ENCODE results near the gene C4BPA.

The C4BPA gene

DNA sequence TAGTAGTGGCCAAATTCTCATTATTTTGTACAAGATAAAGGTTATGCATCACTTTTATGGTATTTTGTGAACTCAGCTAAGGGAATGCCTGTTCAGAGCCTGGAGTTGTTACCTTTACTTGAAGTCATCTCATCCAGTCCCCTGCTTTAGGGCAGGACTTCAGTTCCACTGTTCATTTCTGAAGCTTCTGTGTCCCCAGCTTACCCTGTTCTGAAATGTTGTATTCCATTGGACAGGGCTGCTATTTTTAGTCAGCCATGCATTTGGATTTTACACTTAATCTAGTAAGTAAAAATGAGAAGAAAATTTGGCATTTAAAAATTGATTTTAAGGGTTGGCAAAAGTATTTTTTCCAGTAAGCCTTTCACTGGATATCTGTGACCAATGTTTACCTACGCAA, 27.0 kb upstream of the C4BPA start:
- in situ Hi-C loops (cut with MboI; ENCODE audit: low sequenced_read_pairs): no loop called here

DNA sequence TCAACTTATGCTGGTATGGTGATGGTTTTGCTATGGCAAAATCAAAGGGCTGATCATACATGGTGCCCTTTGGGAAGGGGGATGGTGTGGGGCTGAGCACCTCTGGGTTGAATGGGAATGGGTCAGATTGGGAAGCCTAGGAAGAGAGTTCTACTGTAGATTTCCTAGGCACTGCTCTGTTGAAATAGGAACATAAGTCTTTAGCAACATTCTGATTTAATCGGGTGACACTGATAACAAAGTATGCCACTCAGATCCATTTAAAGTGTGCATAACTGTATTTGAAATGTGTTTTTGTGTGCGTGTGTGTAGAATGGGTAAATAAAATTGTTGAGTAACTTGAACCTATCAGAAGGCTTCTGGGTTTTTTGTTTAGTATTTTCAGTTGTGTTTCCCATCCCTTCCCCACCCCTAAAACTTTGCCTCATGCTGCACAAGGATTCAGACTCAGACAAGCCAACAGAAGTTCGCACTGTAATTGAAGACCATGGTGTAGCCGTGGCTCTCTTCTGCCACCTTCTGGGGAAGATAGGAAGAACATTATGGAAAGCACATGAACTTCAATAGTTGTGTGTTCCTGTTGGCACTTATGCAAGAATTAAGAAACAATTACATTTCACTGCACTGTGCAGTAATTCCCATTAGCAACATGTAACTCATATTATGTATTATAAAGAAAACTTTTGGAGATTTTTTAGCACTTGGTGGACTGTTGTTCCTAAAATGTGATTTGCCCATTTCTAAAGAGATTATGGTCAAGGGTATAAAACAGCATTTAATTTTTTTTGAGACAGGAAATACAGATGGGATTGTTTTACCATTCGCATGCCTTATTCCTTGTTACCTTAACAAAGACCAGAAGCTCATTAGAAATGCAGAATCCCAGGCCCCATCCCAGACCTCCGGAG, 26.3 kb upstream of the C4BPA start:
- in situ Hi-C loops (cut with MboI; ENCODE audit: low sequenced_read_pairs): no loop called here

GRCh38 chr1:207078578-207079132, 25.4 kb upstream of the C4BPA start:
- in situ Hi-C loops (cut with MboI; ENCODE audit: low sequenced_read_pairs): no loop called here

DNA sequence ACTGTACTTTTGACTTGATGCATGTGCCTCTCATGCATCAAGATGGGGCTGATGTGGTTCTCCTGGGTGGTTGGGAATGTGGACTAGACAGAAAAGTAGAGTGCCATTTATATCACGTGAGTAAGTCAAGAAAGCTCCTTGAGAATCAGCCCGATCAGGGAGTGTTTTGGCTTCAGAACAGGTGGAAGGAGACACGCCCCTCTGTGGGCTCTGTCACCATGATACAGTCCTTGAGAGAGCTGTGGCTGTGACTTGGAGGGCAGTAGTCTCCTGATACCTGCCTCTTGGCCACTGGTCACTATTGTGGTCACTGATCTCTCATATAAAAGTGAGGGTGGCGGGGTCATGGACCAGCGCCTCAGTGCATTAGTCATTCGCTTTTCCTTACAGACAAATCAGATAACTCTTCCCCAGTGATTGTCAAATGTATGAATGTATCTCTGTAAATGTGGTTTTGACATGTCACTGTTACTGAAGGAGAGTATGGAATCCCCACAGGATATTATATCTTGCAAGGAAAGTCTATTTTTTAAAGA, 24.3 kb upstream of the C4BPA start:
- in situ Hi-C loops (cut with MboI; ENCODE audit: low sequenced_read_pairs): no loop called here

GRCh38 chr1:207081088-207081487, 22.9 kb upstream of the C4BPA start:
- in situ Hi-C loops (cut with MboI; ENCODE audit: low sequenced_read_pairs): no loop called here

DNA sequence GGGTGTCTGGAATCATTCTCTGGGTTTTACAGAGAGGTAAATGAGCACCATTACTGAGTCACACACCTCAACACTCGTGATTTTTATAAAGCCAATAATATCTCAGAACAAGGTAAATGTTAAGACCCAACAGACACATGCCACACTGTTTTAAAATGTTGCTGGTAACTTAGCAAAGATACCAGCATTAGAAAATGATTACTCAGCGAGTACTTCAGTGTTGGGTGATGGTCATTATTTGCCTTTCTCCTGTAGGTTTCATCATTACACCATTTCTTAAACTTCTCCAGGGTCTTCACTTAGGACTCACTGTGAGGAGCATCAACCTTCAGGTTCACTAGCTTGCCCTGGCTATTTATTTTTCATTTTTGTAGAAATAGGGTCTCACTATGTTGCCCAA, 22.2 kb upstream of the C4BPA start:
- in situ Hi-C loops (cut with MboI; ENCODE audit: low sequenced_read_pairs): no loop called here

- in situ Hi-C loops (cut with MboI; ENCODE audit: low sequenced_read_pairs): no loop called here
Observed at GRCh38 chr1:207084232-207084631, 19.8 kb upstream of the C4BPA start.

GRCh38 chr1:207084701-207085180, 19.3 kb upstream of the C4BPA start:
- in situ Hi-C loops (cut with MboI; ENCODE audit: low sequenced_read_pairs): no loop called here

DNA sequence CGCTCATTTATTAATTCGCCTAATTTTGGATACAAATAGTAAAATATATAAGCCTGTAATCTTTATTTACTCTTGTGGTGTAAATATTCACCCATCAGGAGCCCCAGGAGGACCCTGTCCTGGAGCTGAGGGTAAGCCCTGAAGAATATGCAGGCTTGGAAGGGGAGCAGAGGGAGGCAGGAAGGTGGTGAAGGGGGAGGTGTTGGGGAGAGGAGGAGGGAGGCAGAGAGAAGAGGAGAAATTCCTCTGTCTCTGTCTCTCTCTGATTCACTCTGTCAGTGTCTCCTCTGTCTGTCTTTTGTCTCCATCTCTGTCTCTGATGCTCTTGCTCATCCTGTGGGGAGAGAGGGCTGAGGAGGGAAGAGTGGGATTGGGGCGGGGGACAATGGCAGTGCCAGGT, 18.1 kb upstream of the C4BPA start:
- in situ Hi-C loops (cut with MboI; ENCODE audit: low sequenced_read_pairs): no loop called here

DNA sequence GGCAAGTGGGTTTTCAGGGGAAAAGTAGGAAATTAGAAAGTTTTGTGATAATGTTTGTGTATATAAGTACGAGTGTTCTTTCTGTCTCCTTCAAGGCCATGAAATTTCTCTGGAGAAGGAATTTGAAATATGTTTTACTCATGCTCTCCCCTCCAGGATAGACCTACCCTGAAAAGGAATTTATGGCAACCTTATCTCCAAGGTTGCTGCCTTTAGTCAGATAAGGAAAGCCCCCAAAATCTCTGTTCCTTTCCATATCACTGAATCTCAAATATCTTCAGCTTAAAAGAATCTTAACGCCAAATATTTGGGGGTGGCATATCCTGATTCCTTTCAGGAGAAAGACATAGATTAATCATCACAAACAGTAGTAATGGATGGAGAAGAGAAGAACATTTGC, 15.9 kb upstream of the C4BPA start:
- in situ Hi-C loops (cut with MboI; ENCODE audit: low sequenced_read_pairs): no loop called here

DNA sequence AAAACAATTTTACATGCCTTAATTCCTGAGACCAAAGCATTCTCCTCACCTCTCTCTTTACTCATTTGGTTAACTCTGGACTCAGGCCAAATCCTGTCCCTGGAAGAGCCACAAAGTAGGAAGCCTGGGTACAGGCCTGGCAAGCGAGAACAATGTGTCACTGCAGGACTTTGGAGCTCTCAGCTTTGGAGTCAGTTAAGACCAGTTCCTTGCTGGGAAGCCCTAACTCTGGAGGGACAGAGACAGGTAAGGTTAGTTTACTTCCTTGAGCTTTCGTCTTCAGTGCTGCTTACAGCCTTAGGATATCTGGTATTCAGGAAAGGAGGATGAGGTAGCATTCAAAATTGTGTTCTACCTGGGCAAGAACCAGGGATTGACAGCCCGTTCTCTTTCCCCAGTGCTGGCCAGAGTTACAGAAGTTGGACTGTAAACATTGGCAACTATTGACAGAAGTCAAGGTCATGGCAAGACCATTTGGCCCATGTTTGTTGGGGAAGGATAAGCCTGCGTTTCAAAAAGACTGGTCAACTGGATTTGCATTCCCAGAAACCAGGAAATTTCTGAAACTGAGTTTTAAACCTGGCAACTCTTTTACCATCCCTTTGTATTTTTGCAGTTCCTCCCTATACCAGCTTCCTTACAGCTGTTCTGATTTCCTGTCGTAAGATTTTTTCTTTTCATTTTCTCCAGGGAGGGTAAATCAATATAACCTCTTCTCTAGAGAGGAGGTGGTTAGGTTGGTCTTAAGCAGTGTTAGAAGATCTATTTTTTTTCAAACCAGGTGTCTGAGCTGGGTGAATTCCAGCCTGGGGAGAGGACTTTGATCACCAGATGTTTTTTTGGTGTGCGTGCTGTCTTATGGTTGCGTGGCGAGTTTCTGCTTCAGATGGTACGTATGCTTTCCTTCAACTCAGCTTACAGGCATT, 15.1 kb upstream of the C4BPA start, which contains the start of gene C4BPB:
TSS of gene C4BPB (plus strand) at position 160 of the 926 bp plus-strand sequence. CDS start at position 832, 672 bp downstream.
- in situ Hi-C loops (cut with MboI; ENCODE audit: low sequenced_read_pairs): no loop called here

GRCh38 chr1:207089627-207090355, 14.2 kb upstream of the C4BPA start:
- in situ Hi-C loops (cut with MboI; ENCODE audit: low sequenced_read_pairs): no loop called here

- in situ Hi-C loops (cut with MboI; ENCODE audit: low sequenced_read_pairs): no loop called here
Observed at GRCh38 chr1:207091200-207091908, 12.7 kb upstream of the C4BPA start.

GRCh38 chr1:207093944-207094343, 10.1 kb upstream of the C4BPA start:
- in situ Hi-C loops (cut with MboI; ENCODE audit: low sequenced_read_pairs): no loop called here

DNA sequence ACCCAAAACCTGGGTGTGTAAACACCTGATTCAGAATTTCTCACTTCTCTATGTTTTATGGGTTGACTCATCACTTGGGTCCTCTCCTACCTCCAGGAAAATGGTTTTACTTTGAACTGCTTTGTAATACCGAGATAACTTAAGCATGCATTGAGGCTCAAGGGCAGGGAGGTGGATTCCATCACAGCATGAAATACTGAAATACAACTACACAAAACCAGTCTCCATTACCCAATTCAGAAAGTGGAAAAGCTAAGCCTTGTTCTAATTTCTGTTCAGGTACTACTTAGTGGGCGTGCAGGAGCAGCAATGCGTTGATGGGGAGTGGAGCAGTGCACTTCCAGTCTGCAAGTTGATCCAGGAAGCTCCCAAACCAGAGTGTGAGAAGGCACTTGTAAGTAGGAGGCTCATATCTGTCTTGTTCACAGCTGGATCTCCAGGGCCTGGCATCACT, 6.1 kb upstream of the C4BPA start:
- in situ Hi-C loops (cut with MboI; ENCODE audit: low sequenced_read_pairs): no loop called here

- in situ Hi-C loops (cut with MboI; ENCODE audit: low sequenced_read_pairs): no loop called here
Observed at GRCh38 chr1:207101720-207102119, 2.3 kb upstream of the C4BPA start.

- in situ Hi-C loops (cut with MboI; ENCODE audit: low sequenced_read_pairs): no loop called here
Observed at GRCh38 chr1:207102146-207102545, 1.9 kb upstream of the C4BPA start.

DNA sequence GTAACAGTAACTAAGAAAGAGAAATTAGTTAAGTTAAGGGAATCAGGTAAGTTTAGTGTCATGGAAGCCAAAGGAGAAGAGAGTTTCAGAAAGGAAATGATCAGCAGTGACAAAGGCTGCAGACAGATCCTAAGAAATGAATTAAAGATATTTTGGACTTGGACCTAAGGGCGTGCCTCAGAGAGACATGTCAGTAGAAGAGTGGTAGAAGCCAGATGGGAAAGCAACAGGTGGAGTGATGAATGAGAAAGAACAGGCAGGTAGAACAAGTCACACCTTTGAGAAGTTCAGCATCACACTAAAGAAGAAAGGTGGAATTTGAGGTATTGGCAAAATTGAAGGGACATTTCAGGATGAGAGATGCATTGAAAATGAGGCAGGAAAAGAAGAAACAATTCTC, 1.4 kb upstream of the C4BPA start:
- in situ Hi-C loops (cut with MboI; ENCODE audit: low sequenced_read_pairs): no loop called here

DNA sequence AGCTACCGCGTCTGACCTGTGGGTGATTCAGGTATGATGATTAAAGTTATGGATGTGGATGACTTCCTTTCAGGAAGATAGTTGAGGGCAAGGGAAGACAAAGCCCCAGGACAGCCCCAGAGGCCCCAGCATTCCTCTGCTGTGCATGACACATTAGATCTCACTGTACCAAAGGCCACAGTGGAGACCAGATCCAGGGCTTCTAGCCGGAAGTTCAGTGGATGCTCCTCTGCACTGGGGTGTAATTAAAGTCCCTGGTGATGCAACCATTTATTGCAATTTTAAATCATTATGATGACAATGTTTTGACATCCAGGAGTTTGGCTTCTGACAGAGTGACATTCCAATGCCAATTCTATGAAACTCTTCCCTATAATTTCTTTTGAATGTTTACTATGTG, 5.0 kb downstream of the C4BPA start:
- in situ Hi-C loops (cut with MboI; ENCODE audit: low sequenced_read_pairs): no loop called here

All from HL-60/S4 treated with retinoic acid at 250 ng/mL for 4 days and 3 days (cell line).